GM10847 (cell line): ENCODE results near the gene ZDHHC11.
"Not testable (repeated sequence)": the region's sequence is repeated elsewhere in the genome, so short reads cannot be mapped to it uniquely, and the experiment has no call there.

Source experiments
- POLR2A ChIP-seq: IDR thresholded peaks from 2 replicates; pipeline ENCODE4 v1.6.1; 2011; ENCODE audit not compliant: insufficient read length; ENCODE audit errors: extremely low read depth

The ZDHHC11 gene

DNA sequence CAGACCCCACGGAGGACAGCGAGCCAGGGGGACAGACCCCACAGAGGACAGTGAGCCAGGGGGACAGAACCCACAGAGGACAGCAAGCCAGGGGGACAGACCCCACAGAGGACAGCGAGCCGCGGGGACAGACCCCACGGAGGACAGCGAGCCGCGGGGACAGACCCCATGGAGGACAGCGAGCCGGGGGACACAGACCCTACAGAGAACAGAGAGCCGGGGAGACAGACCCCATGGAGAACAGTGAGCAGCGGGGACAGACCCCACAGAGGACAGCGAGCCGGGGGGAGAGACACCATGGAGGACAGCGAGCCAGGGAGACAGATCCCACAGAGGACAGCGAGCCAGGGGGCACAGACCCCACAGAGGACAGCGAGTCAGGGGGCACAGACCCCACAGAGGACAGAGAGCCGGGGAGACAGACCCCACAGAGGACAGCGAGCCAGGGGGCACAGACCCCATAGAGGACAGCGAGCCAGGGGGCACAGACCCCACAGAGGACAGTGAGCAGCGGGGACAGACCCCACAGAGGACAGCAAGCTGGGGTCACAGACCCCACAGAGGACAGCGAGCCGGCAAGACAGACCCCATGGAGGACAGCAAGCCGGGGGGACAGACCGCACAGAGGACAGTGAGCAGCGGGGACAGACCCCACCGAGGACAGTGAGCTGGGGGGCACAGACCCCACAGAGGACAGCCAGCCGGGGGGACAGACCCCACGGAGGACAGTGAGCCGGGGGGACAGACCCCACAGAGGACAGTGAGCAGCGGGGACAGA lies 4.4 kb upstream of the ZDHHC11 start:
- no peak for TF ChIP-seq POLR2A

DNA sequence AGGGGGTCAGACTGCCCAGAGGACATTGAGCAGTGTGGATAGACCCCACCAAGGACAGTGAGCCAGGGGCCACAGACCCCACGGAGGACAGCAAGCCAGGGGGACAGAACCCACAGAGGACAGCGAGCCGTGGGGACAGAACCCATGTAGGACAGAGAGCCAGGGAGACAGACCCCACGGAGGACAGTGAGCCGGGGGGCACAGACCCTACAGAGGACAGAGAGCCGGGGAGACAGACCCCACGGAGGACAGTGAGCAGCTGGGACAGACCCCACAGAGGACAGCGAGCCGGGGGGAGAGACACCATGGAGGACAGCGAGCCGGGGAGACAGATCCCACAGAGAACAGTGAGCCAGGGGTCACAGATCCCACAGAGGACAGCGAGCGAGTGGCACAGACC lies 3.4 kb upstream of the ZDHHC11 start:
- TF ChIP-seq POLR2A, result no peak

DNA sequence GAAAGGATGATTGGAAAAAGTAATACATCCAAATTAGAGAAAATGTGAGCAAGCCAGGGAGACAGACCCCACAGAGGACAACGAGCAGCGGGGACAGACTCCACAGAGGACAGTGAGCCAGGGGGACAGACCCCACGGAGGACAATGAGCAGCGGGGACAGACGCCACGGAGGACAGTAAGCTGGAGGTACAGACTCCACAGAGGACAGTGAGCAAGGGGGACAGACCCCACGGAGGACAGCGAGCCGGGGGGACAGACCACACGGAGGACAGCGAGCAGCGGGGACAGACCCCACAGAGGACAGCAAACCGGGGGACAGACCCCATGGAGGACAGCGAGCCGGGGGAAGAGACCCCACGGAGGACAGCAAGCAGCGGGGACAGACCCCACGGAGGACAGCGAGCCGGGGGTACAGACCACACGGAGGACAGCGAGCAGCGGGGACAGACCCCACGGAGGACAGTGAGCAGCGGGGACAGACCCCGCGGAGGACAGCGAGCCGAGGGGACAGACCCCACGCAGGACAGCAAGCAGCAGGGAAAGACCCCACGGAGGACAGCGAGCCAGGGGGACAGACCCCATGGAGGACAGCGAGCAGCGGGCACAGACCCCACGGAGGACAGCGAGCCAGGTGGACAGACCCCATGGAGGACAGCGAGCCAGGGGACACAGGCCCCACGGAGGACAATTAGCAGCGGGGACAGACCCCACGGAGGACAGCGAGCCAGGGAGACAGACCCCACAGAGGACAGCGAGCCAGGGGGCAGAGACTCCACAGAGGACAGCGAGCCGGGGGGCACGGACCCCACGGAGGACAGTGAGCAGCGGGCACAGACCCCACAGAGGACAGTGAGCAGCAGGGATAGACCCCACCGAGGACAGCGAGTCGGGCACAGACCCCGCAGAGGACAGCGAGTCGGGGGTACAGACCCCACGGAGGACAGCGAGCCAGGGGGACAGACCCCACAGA lies 1.9 kb upstream of the ZDHHC11 start:
- no peak for TF ChIP-seq POLR2A

DNA sequence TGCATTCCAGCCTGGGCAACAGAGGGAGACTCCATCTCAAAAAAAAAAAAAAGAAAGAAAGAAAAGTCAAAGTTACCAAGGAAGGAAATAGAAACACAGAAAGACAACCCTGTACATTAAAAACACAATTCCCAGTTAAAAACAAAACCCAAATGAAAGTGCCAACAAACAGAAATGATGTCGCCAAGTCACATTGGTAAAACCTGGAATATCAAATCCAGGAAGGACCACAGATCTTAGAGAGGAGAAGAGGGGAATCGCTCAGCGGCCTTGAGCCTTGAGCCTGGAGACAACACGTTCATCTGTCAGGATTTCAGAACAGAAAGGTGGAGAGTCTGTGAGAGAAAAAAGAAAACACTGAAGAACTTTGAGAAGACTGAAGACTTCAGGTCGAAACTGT lies 1.2 kb upstream of the ZDHHC11 start:
- TF ChIP-seq POLR2A, result no peak

DNA sequence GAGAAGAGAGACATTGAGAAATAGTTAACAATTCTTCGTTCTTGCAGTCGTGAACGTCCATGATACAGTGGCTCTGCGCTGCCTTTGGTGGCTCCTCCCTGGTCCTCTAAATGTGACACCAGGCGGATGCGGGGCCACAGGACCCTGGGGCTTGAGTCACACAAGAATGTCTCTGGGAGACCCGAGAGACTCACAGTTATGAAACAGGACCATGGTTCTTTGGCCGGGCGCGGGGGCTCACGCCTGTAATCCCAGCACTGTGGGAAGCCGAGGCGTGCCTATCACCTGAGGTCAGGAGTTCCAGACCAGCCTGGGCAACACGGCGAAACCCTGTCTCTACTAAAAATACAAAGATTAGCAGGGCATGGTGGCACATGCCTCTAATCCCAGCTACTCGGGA lies 767 bp upstream of the ZDHHC11 start:
- TF ChIP-seq POLR2A, result no peak

DNA sequence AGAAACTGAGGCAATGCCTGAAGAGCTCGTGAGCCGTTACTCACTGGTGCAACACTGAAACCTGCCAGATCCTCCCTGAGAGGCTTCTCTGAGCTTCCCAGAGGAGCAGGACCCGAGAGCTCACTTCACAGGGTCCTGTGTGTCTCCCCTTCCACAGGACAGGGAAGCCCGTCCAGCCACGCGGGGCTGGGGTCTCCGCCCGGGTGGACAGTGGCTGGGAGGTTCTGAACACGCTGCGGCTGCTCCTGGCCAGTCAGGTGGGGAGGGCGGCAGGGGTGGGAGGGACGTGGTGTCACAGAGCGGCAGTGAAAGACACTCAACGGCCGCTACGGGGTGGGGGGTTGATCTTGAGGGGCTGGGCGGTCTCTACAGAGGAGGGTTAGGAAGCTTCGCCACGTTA lies 290 bp upstream of the ZDHHC11 start:
- TF ChIP-seq POLR2A, result no peak

DNA sequence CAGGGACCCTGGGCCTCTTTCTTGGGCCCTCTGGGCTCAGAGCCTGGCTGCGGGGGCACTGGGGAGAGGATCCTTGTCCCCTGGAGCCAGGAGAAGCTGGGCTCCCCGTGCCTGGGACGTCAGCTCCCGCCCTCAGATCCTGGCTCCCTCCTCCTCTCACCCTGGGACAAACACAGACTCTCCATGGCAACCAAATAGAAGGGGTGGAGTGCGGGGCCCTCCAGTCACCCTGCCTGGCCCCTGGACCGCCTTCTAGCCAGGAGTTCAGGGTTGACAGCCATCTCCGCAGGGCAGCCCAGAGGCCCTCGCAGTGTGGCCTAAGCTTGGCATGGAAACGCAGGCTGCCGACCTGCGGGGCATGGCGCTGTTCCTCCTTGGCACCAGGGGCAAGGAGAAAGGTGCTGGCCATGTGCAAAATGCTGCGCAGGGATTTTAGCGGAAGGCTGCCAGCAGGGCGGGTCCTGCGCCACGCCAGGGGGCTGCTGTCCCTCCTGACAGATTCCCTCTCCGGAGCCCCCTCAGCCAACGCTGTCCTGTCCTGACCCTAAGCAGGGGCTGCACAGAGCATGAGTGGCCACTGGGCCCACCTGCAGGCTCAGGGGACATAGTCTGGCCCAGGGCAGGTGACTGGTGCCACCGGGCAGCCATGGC lies 1.0 kb downstream of the ZDHHC11 start:
- no peak for TF ChIP-seq POLR2A

DNA sequence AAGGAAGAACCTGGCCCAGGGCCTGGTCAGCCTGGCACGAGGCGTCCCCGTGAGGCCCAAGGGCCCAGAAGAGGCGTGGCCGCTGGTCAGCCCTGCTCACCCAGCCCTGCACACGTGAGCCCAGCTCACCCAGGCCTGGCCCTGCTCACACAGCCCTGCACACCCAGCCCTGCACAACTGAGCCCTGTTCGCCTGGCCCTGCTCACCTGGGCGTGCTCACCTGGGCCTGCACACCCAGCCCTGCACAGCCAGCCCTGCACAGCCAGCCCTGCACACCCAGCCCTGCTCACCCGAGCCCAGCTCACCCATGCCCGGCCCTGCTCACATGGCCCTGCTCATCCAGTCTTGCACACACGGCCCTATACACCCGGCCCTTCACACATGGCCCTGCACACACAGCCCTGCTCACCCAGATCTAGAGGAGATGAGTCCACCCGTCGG lies 2.1 kb downstream of the ZDHHC11 start:
- TF ChIP-seq POLR2A, result no peak

DNA sequence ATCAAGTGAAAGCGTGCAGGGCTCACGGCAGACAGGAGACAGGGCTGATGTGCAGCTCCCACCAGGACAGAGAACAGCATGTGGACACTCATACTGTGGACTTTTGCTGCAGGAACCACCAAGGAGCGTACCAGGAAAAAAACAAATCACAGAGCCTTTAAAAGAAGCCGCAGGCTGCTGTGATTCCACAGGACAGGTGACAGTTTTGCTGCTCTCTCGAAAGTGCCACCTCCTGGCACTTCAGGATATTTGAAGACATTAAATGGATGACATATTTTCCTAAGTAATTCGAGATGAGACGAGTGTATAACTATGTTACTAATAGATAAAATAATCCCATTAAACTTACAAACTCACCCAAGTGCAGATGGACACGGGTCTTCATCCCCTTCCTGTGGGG lies 29.3 kb downstream of the ZDHHC11 start:
- TF ChIP-seq POLR2A, result no peak

DNA sequence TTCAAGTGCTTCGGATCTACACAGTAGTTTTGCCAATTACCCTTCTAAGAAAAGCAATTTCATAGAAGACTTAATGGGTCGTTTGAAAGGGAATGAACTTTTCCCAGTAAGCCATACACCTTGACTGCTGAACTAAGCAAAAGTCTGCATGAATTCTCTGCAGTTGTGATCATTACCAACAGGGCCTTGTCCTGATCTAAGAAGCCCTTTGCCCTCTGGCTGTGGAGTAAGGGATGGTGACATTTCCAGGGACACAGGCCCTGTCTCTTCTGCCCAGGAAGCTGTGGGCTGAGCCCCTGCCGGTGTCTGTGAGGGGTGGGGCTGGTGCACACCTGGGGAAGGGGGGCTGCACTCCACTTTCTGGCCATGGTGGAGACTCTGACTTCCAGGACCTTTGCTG lies 30.5 kb downstream of the ZDHHC11 start:
- no peak for TF ChIP-seq POLR2A

DNA sequence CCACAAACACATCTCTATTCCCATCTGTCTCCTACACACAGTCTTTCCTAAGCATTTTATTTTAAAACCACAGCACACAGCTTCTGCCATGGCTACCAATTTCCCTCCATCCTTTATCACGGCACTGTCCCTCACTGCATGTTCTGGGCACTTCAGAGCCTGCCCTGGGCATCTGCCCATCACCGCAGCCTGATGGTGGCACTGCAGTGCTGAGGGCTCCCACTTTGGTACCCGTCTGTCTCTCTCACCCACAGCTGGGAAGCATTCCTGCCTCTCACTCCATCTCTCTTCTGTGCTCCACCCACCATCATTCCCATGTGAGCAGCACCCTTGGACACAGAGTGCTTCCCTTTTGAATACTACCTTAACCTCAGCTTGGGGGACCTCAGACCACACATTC lies 31.7 kb downstream of the ZDHHC11 start:
- TF ChIP-seq POLR2A, result no peak

DNA sequence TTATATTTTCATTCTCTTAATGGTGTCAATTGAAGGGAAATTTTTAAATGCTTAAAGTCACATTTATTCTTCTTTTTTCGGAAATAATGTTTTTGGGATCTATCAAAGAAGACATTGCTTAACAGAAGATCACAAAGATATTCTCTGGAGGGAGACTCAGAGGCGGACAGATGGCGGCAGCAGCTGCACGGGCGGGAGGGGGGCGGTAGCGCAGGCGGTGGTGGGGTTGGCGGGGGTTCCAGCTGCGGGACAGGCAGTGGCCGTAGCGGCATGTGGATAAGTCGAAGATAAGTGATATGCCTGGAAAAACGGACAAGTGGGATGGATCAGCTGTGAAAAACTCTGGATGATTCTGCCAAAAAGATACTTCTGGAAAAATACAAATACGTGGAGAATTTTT lies 34.6 kb downstream of the ZDHHC11 start:
- no peak for TF ChIP-seq POLR2A

DNA sequence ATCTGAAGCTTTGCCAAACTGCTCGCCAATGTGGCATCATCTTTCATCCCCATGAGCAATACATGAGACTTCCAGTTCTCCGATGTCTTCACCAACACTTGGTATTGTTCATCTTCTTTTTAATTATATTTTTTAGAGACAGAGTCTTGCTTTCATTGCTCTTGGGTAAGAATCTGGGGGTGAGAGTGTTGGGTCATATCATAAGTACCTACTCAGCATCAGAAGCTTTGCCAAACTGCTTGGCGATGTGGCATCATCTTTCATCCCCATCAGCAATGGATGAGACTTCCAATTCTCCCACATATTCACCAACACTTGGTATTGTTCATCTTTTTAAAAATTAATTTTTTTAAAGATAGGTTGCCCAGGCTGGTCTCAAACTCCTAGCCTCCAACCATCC lies 35.3 kb downstream of the ZDHHC11 start:
- TF ChIP-seq POLR2A, result no peak

DNA sequence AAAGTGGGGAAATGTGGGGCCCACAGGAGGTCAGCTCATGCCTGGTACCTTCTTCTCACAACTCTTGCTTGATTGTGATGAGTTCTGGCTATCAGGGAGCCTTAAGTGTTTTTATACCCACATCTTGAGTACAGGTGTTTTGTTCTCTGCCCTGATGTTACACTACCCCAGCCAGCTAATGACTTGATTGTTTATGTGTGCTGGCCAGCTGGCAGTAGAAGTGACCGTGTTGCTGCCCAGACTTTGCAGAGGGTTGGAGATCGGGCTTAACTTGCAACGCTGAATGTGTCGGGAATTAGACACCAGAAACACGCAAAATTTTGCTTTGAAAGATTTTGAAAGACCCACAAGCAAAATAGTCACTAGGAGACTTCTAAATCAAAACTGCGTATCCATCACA lies 49.3 kb downstream of the ZDHHC11 start:
- no peak for TF ChIP-seq POLR2A

DNA sequence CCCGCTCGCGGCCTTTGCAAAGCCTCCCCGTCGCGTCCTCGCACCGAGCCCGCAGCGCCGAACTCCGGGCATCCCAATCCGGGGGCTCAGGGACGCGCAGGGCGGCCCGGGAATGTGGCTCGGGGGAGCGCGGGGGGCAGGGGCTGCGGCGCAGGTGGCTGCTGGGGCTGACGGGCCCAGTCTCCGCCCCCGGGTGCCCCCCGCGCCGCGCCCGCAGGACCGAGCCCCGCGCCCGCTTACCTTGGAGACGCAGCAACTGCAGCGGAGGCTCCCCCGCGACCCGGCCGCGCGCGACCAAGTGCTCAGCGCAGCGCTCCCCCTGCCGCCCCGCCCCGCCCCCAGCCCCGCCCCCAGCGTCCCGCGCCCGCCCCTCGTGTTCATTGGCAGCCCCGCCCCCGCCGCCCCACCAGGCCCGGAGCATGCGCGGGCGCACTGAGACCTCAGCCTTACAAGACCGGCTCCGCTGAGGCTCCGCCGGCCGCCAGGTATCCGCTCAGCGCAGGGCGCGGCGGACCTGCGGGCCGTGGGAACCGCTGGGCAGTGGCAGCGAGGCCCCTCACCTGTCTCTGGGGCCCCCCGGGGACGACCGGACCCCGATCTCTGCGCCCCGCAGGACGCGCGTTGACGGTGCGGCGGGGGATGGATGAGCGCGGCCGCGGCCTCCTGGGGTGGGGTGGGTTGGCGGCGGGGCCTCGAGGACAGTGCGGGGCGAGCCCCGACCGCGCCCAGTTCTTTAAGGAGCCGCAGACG lies 66.2 kb downstream of the ZDHHC11 start, which contains the start of gene ZDHHC11B:
TSS of gene ZDHHC11B (minus strand) at position 302 of the 750 bp plus-strand sequence. CDS start 17,810 bp downstream, outside the sequence.
- not testable (repeated sequence) for TF ChIP-seq POLR2A
